ENCODE results near the gene SIAH2. TPM values are rescaled to one million over a fixed set of nuclear protein-coding genes. Genes with fewer than 3 reads are reported as not detected.
A peak's percentile ranks its signal among the peaks of the same experiment; 100 is the strongest.

The SIAH2 gene
- total RNA-seq, 1 donor from 2014 or later: 18.2 TPM

DNA sequence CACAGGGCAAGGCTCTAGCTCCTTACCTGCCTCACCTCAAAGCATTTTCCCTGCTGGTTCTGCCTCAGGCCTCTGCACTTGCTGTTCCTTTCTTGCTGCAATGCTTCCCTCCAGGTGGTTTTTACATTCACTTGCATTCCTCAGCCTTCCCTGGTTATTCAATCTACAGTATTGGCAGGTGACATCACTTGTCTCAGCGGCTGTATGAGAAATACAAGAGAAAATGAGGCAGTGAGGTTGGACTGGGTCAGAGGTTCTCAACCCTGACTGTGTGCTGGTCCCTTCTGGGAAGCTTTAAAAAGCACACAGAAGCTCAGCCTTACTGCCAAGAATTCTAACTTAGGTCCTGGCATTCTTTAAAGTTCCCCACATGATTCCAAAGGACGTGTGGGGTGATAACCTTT, 26.7 kb downstream of the SIAH2 start:
- DNase-seq (ENCODE audit: extremely low spot score, unreplicated experiment): no peak
- no peaks in the 10 kb centered on the region for H3K9me3 Mint-ChIP-seq
- H3K4me3 Mint-ChIP-seq: no peak overlapping the region
- TF ChIP-seq, protein P1, sequence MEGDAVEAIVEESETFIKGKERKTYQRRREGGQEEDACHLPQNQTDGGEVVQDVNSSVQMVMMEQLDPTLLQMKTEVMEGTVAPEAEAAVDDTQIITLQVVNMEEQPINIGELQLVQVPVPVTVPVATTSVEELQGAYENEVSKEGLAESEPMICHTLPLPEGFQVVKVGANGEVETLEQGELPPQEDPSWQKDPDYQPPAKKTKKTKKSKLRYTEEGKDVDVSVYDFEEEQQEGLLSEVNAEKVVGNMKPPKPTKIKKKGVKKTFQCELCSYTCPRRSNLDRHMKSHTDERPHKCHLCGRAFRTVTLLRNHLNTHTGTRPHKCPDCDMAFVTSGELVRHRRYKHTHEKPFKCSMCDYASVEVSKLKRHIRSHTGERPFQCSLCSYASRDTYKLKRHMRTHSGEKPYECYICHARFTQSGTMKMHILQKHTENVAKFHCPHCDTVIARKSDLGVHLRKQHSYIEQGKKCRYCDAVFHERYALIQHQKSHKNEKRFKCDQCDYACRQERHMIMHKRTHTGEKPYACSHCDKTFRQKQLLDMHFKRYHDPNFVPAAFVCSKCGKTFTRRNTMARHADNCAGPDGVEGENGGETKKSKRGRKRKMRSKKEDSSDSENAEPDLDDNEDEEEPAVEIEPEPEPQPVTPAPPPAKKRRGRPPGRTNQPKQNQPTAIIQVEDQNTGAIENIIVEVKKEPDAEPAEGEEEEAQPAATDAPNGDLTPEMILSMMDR (conservative IDR thresholded peaks at IDR 0.05): no peak
- peak overlapping the region; percentile 37 for H3K27ac Mint-ChIP-seq
- peaks cover 16% of the 10 kb centered on the region for H3K4me1 Mint-ChIP-seq (ENCODE audit: unreplicated experiment)
- no peaks in the 10 kb centered on the region for H3K27me3 Mint-ChIP-seq
- H3K36me3 Mint-ChIP-seq: peaks cover 3% of the 10 kb centered on the region

DNA sequence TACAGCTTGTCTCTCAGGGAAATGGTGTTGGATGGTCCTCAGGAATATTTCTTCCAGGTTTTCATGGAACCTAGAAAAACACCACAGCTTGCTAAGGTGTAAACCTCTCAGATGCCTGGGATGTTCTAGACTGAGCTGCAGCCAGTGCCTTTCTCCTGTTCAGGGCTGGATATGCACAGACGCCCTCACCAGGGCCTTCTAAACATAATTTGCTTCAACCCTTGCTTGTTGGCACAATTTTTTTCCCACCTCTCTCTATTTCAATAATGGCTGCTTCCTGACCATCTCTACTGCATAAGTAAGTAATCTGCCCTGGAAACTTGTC, 28.2 kb downstream of the SIAH2 start:
- no peak for DNase-seq (ENCODE audit: extremely low spot score, unreplicated experiment)
- Mint-ChIP-seq H3K27me3 (no peaks in the 10 kb centered on the region), H3K36me3 (no peaks in the 10 kb centered on the region), H3K4me3 (no peak overlapping the region), H3K9me3 (no peaks in the 10 kb centered on the region), H3K27ac (no peak overlapping the region), H3K4me1 (ENCODE audit: unreplicated experiment) (peaks cover 13% of the 10 kb centered on the region)
- TF ChIP-seq, protein P1 (conservative IDR thresholded peaks at IDR 0.05): no peak

DNA sequence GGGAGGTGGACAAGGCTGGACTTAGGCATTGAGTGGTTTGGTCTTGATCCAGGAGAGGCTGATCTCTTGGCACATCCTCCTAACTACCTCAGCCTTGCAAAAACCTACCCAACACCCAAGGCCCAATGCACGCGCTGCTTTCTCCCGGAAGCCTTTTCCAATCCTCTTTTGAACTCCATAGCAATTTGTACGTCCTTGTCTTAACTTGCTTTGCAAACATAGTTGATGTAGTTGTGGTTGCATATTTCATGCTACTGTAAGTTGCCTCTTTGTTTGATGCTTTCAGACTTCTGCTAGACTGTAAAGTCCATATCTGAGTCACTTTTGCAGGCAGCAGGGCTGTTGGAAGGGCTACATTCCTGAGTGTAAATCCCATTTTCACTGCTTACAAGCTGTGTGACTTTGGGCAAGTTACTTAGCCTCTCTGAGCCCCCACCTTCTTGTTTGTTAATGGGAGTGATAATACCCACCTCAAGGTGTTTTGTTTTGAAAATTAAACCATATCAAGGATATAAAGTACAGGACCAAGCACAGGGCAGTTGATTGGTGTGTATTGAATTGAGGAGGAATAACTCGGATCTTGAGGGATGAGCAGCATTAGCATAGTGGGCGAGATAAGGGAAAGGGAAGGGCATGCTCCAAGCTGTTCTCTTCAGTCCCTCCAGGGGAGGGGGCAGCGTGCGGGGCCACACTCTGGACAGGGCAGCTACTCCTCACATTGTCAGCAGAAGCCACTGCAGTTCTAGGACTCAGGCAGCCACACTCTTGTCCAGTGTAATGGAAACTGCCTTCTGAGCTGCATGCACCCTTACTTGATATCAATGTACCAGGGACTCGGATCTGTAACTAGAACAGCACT, 28.8 kb downstream of the SIAH2 start:
- Mint-ChIP-seq H3K27ac (no peak overlapping the region), H3K27me3 (no peaks in the 10 kb centered on the region), H3K4me1 (ENCODE audit: unreplicated experiment) (peaks cover 13% of the 10 kb centered on the region), H3K4me3 (no peak overlapping the region), H3K9me3 (no peaks in the 10 kb centered on the region), H3K36me3 (no peaks in the 10 kb centered on the region)
- DNase-seq (ENCODE audit: extremely low spot score, unreplicated experiment): no peak
- TF ChIP-seq, protein P1 (conservative IDR thresholded peaks at IDR 0.05): no peak

DNA sequence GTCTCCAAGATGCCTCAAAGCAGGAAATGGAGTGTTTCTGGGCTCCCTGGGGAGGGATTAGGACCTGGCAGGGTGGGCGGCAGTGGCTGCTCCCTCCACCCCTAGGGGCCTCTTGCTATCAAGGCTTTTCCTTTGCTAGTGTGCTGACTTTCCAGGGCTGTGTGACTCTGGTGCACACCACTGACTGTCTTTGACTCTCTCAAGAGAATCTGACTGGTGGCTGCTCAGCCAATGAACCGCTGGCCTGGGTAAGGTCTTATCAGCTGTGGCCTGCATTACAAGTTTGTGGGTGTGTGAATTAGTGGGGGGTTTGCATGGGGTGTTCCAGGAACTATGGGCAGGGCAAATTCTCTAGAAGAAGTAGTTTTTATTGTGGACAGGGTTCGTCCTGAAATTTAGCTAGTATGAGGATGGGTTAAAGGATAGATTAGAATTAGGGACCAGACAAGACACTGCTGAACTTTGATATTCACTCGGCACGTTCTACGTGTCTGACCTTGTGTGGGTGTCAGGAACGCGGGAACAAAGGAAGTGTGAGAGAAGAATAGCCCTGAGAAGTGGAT, 29.5 kb downstream of the SIAH2 start:
- TF ChIP-seq, protein P1 (conservative IDR thresholded peaks at IDR 0.05): no peak
- H3K4me3 Mint-ChIP-seq: no peak overlapping the region
- H3K27ac Mint-ChIP-seq: no peak overlapping the region
- H3K27me3 Mint-ChIP-seq: no peaks in the 10 kb centered on the region
- no peaks in the 10 kb centered on the region for H3K9me3 Mint-ChIP-seq
- no peaks in the 10 kb centered on the region for H3K36me3 Mint-ChIP-seq
- H3K4me1 Mint-ChIP-seq (ENCODE audit: unreplicated experiment): peaks cover 13% of the 10 kb centered on the region
- DNase-seq (ENCODE audit: extremely low spot score, unreplicated experiment): no peak

DNA sequence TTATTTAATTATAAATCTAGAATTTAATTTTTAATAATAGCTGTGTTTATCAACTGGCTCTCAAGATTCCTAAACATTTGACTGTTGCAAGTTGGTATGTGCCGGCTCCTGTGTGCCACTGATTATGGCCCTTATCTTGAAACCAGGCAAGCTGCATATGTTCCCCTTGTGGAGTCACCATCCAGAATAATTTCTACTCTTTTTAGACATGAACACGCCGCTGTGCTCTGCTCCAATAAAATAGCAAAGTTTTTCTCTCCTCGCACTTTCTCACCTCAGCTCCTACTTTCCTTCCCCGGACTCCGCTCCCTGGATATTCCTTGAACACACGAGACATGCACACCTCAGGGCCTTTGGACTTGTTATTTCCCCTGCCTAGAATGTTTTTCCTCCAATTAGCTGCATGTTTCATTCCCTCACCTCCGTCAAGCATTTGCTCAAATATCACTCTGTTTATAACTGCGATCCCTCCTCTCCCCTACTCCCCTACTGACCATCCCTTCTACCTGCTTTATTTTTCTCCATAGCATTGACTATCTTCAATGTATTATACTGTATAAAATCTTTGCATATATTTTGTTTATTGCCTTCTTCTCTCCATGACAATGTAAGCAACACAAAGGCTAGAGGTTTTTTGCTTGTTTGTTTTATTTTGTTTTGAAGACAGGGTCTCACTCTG, 33.1 kb downstream of the SIAH2 start:
- Mint-ChIP-seq H3K27me3 (no peaks in the 10 kb centered on the region), H3K27ac (no peak overlapping the region)
- TF ChIP-seq, protein P1 (conservative IDR thresholded peaks at IDR 0.05): no peak

More for the DNA sequence above, 33.1 kb downstream of the SIAH2 start:
- no peaks in the 10 kb centered on the region for H3K36me3 Mint-ChIP-seq
- H3K4me3 Mint-ChIP-seq: no peak overlapping the region
- H3K9me3 Mint-ChIP-seq: no peaks in the 10 kb centered on the region
- no peaks in the 10 kb centered on the region for H3K4me1 Mint-ChIP-seq (ENCODE audit: unreplicated experiment)
- DNase-seq (ENCODE audit: extremely low spot score, unreplicated experiment): no peak
